Activated T-cell treated with anti-CD3 and anti-CD28 coated beads for 4 hours (primary cell): Measurements from ENCODE around the gene RPS3.
A peak's percentile ranks its signal among the peaks of the same experiment; 100 is the strongest.
"Not testable (repeated sequence)": the region's sequence is repeated elsewhere in the genome, so short reads cannot be mapped to it uniquely, and the experiment has no call there.

ENCODE experiments used
- DNase-seq: peaks from one replicate; pipeline ENCODE4 v3.0.0-alpha.2; 2020

RPS3 gene

DNA sequence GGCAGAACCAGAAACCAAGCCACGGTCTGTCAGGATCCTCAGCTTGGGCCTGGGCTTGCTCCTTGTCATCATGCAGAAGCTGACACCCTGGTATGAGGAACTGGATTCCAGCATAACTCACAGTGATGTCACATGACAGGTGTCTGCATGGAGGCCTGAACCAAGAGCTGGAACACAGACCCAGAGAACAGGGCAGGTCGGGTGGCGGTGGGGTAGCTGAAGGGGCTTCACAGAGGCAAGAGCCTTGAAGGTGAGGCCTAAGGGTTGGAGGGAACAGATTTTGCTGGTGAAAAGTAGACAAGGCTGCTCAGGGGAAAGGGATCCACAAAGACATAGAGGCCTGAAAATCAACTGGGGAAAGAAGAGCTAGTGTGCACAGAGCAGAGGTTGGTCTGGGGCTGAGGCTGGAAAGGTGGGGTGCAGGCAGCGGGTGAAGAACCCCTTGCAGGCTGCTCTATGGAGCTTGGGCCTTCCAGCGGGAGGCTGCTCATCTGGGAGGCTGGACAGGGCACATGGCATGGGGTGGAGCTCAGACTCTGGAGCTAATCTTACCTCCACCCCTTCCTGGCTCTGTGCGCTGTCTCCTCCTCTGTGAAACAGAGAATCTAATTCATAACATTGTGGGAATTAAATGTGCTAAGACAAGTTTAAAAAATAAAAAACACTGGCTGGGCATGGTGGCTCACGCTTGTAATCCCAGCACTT lies 18.4 kb upstream of the RPS3 start:
- DNase-seq, result no peak

DNA sequence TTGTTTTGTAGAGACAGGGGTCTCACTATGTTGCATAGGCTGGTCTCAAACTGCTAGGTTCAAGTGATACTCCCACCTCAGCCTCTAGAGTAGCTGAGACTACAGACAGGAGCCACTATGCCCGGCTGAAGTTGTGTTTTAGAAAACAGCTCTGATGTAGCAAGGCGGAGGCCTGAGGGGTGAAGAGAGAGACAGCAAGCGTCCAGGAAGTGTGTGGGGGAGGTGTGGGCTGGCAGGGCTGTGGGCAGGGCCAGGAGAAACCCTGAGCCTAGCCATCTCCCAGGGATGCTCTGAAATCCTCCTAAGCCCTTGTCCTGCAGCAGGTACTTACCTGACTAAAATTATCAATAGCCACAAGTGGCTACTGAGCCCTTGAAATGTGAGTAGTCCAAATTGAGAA lies 16.1 kb upstream of the RPS3 start:
- no peak for DNase-seq

DNA sequence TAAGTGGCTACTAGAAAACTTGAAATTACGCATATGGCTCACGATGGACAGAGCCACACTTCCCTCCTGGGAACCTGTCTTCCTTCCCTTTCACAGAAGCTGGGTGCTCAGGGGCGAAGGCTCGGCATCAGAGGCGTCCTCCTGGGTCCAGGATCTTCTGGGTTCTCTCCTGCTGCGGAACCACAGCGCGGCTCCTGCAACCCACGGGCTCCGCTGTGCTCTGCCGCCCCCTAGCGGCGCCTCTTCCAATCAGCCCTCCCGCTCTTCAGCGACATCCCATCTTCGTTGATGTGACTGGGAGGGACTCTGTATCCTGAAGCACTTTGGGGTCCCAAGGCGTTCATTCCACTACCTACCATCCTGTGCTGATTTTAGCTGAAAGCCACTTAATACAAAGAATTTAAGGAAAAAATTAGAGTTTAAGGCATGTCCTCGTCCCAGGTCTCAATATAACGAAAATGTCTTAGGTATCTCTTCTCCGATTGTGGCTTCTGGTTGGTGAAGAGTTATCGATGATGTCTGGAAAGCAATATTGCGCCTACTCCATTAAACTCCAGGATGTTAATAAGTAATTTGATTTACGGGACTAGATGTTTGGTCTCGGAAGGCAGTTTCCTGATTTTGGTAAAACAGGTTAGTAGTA lies 14.8 kb upstream of the RPS3 start:
- peak; percentile 72 for DNase-seq

DNA sequence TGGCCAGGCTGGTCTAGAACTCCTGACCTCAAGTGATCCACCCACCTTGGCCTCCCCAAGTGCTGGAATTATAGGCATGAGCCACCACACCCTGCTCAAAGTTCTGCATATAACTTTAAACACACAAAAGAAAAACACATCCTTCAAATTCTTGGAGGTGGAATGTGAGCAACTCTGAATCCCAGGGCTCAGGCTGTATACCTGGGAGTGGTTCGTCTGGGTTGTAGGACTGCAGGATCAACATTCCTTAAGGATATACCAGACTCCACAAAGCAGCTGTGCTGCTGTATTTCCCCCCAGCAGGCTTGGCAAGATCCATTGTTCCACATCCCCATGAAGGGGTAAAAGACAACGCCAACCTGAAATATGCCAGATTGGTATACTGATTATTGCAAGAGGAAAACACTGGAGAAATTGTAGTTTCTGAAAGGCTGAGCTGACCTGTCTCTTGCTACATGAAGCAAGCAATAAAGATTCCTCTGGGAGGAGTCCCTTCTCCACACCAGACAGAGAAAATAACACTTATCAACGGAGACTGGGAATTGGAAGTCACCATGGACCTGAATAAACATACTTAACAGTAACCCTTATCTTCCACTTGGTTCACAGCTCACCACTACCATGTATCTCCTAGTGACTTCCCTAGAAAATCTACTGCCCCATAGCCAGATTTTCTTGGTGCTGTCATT lies 12.2 kb upstream of the RPS3 start:
- DNase-seq, result no peak

DNA sequence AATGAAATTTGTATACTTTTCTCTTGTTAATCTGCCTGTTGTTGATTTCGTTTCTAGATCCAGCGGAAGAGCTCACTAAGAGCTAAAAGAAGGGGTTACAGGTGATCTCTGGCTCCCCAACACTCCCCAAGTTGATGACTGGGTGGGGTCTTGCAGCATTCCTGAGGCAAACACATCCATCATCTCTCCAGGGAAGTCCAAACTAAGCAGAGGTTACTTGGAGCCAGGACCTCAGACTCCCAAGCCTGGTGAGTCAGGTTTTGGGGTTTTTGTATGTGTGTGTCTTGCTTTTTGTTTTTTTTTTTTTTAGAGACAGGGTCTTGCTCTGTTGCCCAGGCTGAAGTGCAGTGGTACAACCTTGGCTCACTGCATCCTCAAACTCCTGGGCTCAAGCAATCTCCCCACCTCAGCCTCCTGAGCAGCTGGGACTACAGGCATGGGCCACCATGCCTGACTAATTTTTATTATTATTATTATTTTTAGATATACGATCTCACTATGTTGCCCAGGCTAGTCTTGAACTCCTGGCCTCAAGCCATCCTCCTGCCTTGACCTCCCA lies 11.5 kb upstream of the RPS3 start:
- no peak for DNase-seq

DNA sequence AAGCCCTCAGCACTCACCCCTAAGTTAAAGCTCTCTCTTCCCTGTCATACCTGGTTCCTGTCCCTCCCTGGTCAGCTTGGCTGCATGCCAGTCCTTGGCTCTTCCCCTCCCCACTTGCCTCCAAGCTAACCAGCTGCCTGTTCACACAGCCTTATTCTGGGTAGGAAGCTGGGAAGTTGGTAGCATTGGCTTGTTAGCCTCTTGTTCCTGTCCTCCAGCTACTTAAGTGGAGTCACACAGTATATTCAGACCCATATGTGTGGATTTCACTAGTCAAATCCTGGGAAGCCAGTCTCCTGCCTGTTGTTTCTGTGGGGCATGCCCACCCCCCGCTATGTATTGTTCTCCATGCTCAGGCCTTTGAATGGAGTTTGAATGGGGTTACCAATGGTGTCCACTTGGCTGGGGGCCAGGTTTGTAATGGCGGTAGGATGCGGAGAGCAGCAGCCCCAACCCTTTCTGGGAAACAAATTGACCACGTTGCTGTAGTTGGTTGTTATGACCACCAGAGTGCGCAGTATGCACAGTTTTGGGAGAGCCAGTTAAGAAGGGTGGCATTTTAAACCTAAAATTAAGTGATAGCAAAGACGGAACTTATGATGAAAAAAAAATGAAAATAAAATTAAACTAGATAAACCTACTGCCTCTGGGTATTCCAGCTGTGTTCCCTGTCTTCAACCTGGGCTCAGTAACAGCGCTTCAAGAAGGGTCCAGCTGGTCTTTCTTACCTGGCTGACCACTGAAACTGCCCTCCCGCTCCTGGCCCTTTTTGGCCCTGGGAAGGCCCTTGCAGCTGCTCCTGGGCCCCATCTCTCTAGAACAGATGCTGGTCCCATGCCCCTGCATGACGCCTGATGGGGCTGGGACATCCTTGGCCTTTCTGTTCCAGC lies 10.7 kb upstream of the RPS3 start:
- peak; percentile 61 for DNase-seq

DNA sequence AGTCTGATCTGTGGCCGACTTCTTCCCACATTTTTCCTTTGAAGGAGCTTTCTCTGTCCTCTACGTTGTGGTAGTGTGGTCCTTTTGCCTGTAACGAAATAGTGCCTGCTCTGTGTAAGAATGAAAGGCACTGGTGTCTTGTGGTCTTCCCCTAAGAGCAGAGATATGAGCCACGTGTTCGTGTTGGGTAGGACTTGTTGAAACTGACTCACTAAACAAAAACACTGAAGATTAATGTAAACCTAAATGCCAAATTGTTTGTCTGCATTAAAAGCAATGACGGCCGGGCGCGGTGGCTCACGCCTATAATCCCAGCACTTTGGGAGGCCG lies 10.1 kb upstream of the RPS3 start:
- no peak for DNase-seq

DNA sequence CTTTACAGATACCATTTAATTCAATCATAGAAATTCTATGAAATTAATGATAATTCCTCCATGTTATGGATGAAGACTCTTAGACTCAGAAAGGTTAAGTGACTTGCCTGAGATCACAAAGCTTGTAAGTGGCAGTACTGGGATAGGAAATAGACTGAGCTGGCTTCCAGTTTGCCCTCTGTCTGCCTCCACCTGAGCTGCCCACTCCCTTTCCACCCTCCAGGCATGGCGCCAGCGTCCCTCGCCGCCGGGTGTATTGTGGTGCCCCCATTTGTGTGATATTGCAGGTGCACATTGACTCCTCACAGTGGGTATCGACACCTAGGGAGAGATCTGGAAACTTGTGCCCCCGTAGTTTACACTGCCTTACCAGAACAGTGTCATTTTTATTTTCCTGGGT lies 9.4 kb upstream of the RPS3 start:
- DNase-seq, result no peak

DNA sequence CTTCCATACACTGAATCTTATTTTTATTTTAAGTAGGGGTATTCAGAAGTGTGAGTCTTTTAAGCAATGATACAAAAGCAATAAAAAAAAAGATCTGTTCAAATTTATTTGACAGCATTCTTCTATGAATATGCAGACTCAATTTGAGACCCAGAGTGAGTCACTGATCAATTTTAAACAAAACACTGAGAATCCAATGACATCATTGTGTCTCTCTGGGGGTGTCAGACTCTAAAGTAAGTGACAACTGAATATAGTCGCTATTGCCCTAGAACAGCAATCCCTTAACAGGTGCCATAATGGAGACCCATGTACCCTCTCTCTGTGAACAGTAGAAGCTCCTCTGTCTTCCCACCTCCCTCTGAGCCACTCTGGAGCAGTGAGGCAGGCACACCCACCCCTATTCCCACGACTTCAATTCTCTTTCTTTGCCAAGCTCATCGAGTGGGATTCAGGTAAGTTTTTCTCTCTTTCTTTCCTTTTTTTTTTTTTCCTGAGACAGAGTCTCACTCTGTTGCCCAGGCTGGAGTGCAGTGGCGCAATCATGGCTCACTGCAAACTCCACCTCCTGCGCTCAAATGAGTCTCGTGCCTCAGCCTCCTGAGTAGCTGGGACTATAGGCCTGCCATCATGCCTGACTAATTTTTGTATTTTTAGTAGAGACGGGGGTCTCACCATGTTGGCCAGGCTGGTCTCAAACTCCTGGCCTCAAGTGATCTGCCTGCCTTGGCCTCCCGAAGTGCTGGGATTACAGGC lies 5.1 kb upstream of the RPS3 start:
- no peak for DNase-seq

DNA sequence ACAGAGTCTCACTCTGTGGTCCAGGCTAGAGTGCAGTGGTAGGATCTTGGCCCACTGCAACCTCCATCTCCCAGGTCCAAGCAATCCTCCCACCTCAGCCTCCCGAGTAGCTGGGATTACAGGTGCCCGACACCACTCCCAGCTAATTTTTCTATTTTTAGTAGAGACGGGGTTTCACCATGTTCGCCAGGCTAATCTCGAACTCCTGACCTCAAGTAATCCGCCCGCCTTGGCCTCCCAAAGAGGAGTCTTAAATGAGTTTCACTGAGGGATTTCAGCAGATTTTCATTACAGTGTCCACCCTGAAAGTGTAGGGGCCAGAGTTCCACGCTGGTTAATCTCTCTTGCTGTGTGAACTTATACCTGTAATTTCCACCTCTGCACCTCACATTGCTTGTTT lies 412 bp upstream of the RPS3 start:
- no peak for DNase-seq

DNA sequence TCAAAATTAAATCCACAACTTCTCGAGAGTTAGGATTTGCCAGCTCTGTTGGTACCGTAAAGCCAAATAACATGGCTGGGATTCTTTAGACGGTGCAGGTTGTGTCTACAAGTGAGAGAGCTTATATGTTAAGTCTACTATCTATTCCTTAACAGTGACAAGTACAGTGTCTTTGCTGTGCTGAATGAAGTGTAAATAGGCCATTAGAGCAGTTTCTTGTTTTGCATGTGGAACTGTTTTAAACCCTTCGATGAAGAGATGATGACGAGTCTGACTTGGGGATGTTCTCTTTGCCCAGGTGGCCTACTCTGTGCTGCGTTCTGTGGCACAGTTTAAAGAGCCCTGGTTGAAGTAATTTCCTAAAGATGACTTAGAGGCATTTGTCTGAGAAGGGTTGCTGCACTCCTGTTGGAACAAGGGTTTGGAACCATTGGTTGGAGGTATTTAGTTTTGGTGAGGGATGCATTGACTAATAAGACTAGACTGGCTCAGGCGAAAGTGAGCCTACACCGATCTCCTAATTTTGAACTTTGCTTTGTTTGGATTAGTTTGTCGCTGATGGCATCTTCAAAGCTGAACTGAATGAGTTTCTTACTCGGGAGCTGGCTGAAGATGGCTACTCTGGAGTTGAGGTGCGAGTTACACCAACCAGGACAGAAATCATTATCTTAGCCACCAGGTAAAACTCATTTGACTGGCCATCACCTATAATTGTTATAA lies 988 bp downstream of the RPS3 start:
- DNase-seq, result no peak

DNA sequence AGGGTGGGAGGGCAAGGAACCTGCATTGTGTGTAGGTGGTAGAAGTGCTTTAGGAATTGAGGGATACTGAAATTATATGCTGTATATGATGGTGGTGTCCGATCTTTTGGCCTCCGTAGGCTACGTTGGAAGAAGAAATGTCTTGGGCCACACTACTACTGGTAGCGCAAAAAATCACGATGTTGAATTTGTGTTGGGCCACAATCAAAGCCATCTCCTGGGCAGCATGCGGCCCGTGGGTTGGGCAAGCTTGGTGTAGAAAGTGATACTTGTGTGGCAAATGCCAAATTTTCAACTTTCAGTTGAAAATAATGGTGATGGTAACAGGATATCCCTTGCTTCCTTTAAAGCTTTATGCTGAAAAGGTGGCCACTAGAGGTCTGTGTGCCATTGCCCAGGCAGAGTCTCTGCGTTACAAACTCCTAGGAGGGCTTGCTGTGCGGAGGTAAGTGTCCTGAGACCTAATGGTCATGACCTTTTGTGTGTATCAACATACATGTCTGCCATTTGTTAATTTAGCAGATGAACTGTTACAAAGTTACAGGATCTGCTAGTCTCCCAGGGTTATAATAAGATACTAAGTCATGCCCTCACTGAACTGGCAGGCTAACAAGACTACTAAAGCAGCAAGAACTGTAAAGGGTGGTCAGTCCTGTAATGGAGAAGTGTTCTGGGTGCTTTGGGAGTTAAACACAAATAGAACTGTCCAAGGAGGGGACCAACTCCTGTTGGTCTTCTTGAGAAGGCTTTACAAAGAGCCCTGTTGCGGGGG lies 2.9 kb downstream of the RPS3 start:
- no peak for DNase-seq

DNA sequence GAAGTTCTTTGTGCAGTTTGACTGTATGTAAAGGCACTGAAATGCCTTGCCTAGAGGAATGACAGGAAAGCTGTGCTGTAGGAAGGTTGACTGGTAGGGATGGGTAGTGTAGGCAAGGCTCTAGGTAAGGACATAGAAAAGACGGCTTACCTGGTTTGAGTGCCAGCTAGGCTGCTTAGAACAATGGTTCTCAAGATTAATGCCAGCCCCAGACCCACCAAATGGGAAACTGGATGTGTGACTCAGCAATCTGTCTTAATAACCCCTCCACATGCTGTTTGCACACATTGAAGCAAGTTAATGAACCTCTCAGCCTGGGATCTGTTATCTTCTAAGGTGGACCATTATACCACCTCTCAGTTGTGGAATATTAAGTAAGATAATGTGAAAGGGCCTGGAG lies 3.7 kb downstream of the RPS3 start:
- DNase-seq, result no peak

DNA sequence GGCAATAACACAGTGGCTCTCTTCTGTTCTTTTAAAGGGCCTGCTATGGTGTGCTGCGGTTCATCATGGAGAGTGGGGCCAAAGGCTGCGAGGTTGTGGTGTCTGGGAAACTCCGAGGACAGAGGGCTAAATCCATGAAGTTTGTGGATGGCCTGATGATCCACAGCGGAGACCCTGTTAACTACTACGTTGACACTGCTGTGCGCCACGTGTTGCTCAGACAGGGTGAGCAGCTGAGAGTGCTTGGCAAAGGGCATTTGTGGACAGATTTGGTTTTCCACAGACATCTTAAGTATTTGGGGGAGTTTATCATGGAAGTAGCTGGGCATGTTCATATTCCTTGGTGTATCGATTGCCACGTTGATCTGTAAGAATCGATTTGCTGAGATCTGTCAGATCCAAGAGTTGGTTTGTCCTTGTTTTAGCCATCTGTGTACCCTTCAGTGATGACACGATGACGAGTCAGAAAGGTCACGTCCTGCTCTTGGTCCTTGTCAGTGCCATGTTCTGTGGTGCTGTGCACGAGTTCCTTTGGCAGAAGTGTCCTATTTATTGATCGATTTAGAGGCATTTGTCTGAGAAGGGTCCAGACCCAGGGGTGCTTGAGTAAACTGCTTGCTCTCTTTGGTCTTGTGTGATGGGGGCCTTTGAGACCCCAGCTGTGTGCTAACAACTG lies 4.8 kb downstream of the RPS3 start:
- no peak for DNase-seq

DNA sequence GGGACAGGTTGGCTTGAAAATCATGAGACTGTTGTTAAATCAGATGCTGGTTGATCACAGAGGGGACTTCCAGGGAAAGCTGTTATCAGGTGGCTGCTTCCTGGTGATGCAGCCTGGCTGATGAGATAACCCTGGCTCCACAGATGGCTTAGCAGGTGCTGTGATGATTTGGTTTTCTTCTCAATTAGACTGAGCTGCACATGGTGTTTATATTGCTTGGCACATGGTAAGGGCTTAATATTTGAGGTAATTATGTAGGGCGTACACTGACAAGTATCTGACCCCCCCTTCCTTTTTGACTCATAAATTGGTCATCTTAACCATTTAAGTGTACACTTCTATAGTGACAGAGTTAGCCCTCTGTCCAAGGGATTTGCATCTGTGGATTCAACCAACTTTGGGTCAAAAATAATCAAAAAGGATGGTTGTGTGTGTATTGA lies 7.0 kb downstream of the RPS3 start:
- DNase-seq, result no peak

DNA sequence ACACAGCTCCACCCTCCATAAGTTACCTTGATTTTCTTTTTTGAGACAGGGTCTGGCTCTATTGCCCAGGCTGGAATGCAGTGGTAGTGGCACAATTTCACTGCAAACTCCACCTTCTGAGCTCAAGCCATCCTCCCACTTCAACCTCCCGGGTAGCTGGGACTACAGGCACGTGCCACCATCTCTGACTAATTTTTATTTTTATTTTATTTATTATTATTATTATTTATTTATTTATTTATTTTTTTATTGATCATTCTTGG lies 9.6 kb downstream of the RPS3 start:
- no peak for DNase-seq

DNA sequence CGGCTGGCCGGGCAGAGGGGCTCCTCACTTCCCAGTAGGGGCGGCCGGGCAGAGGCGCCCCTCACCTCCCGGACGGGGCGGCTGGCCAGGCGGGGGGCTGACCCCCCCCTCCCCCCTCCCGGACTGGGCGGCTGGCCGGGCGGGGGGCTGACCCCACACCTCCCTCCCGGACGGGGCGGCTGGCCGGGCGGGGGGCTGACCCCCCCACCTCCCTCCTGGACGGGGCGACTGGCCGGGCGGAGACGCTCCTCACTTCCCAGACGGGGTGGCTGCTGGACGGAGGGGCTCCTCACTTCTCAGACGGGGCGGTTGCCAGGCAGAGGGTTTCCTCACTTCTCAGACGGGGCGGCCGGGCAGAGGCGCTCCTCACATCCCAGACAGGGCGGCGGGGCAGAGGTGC lies 10.7 kb downstream of the RPS3 start:
- DNase-seq, result not testable (repeated sequence)

DNA sequence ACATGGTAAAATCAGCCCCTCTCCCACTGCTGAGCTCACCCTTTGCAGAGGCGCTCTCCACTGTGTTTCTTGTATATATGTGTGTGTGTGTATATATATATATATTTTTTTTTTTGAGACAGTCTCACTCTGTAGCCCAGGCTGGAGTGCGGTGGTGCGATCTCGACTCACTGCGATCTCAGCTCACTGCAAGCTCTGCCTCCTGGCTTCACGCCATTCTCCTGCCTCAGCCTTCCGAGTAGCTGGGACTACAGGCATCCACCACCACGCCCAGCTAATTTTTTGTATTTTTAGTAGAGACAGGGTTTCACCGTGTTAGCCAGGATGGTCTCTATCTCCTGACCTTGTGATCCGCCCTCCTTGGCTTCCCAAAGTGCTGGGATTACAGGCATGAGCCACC lies 13.8 kb downstream of the RPS3 start:
- not testable (repeated sequence) for DNase-seq

DNA sequence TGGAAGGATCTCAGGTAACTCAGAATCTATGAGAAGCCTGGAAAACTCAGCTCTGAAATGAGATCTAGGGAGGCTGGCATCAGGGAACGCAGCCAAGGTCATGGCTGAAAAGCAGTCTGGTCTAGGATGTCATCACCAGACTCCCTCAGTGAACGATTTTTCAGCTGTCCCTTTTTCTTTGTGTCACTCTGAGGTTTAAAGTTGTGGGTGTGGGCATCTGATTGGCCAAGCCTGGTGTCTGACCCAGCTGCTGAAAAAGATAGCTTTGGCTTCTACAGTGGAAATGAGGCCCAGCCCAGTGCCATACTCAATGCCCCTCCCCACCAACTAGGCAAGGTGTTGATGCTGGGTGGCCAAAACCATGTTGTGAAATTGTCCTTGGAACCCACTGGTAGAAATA lies 14.5 kb downstream of the RPS3 start:
- no peak for DNase-seq

DNA sequence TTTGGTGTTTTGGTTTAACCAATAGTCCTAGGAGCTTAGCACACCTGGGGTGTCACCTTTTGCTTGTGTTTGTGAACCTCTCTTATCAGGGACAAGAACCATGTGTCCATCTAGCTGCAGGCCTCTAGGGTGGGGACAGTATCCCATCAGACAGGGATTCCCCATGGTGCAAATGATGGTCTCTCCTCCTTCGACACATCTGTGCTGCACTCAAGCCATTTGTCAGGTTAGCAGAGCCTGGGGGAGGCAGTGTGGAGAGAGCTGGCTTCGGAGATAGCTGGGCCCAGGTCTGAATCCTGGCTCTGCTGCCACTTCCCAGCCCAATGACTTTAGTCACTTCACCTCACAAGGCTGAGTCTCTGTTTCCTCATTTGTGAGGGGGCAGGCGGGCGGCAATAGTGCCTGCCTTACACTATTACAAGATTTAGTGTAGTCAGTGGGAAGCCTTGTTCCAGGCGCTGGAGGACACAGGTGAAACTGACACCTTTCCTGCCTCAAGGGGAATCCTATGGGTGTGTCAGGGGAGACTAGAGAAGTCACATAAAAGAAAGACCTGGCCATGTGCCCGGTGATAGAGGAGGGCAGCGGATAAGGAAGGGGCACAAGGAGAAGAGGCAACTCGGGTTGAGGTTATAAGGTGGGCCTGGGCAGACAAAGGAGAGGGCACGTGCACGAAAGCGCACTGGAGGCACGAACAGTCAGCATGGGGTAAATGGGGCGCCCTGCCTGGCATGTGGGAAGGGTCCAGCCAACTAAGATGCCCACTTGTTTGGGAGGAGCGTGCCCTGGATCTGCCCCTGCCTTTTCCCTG lies 21.1 kb downstream of the RPS3 start:
- no peak for DNase-seq
